HG03558 (cell line): ENCODE results near the gene TNIK.

Experiments used
- ATAC-seq: cut with Tn5 transposase; IDR thresholded peaks from one replicate; pipeline ENCODE4 v1.9.1; 2021; ENCODE audit warnings: moderate number of reproducible peaks; ENCODE audit not compliant: unreplicated experiment; ENCODE audit errors: extremely low read depth

Gene TNIK

GRCh38 chr3:171186383-171186782 is 273.8 kb downstream of the TNIK start:
- no peak for ATAC-seq

- no peak for ATAC-seq
Measured at GRCh38 chr3:171185959-171186358, 274.2 kb downstream of the TNIK start.

DNA sequence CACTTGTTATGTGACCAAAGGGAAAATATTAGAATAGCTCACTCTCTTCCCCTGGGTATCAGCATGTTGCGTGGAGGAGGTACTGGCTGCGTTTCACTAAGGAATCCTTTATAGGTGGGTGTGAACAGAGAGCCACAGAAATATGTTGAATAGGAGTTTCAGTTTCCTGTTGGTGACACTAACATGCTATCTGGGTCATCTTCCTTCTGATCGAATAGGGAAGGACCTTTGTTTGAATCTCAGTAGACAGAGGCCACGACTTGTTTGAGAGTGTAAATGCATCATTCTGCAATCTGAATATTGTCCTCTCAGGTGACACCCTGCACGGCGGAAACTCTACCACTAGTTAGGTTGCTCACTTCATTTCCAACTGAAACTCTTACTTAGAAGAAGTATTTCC is 275.8 kb downstream of the TNIK start:
- ATAC-seq: peak; percentile 51

GRCh38 chr3:171183042-171183441 is 277.2 kb downstream of the TNIK start:
- no peak for ATAC-seq

GRCh38 chr3:171181907-171182690 is 278.1 kb downstream of the TNIK start:
- ATAC-seq: no peak

DNA sequence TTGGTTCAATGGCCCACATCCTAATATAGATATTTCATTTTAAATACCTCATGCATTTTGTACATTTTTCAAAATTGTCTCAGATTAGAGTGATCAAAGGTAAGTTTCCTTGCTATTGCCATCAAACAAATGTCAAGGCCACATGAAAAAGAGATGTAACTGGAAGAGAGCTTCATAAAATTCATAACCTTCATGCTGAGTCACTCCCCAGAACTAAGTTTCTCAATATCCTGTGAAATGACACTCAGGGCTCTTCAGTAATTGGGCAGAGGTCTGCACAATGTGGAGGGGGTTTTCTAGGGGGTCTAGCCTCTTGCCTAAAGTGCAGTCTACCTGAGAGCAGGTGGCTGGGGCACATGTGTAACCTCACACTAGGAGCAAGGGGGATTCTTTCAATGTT is 281.5 kb downstream of the TNIK start:
- ATAC-seq: no peak

DNA sequence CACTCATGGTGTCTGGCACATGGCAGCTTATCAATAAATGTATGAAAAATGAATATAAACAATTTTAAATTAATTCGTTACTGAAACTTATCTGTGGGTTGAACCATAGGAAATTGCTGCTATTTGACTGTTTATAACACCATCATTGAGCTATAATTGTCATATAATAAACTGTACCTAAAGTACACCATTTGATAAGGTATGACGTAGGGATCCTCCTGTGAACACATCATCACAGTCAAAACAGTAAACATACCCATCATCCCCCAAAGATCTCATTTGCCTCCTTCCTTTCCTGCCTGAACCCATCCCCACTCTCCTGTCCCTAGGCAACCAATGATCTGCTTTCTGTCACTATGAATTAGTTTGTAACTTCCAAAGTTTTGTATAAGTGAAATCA is 282.7 kb downstream of the TNIK start:
- no peak for ATAC-seq

- ATAC-seq: no peak
Measured at GRCh38 chr3:171177056-171177455, 283.1 kb downstream of the TNIK start.

GRCh38 chr3:171176244-171176933 is 283.8 kb downstream of the TNIK start:
- no peak for ATAC-seq

- ATAC-seq: no peak
Measured at GRCh38 chr3:171175741-171176234, 284.4 kb downstream of the TNIK start.

- no peak for ATAC-seq
Measured at GRCh38 chr3:171173736-171174135, 286.5 kb downstream of the TNIK start.

GRCh38 chr3:171172070-171172469 is 288.1 kb downstream of the TNIK start:
- no peak for ATAC-seq

DNA sequence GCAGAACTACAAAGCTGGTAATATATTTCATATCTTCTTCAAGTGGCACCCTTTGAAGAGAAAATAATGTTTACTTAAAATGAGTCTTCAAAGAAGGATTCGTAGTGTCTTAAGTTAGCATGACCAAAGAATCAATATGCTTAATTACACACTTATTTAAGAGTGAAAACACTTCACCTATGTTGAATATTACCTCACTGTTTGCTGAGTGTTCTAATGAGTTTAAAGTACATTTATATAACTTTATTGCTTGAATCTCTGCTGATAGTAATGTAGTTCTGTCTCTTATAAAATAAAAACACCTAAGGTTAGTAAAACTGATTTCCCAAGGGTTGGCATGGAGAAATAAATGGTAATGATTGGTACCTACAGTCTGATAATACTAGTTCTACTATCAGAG is 290.3 kb downstream of the TNIK start:
- no peak for ATAC-seq

DNA sequence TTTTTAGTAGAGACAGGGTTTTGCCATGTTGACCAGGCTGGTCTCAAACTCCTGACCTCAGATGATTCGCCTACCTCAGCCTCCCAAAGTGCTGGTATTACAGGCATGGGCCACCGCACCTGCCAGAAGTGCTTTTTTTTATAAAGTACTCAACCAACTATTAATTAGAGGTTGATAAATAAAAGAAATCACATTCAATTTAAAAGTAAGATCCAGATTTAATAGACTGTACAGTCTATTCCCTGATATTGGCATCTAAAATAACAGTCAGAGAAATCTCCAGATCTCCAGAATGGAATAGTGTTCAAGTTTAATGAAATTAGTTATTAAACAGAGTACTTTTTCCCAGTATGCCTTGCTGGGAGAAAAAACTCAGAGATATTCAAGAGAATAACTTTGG is 290.8 kb downstream of the TNIK start:
- ATAC-seq: no peak

- ATAC-seq: no peak
Measured at GRCh38 chr3:171168551-171168950, 291.7 kb downstream of the TNIK start.

- ATAC-seq: no peak
Measured at GRCh38 chr3:171168086-171168485, 292.1 kb downstream of the TNIK start.

DNA sequence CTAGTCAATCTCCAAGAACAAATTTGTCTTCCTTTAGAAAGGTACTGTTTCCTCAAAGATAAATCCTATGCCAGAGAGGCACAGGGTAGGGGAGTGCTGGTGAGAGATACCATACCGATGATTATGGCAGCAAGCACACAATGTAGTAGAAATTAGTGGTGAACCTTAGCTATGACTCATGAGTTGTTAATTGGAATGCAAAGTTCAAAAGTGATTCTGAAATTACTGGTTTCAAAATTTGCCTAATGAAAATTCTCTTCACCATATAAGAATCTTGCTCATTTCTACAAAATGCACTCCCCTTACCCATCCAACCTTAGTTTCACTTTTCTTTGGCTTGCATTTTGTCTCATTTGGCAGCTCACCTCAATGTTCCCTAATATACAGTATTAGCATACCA is 294.2 kb downstream of the TNIK start:
- ATAC-seq: no peak

DNA sequence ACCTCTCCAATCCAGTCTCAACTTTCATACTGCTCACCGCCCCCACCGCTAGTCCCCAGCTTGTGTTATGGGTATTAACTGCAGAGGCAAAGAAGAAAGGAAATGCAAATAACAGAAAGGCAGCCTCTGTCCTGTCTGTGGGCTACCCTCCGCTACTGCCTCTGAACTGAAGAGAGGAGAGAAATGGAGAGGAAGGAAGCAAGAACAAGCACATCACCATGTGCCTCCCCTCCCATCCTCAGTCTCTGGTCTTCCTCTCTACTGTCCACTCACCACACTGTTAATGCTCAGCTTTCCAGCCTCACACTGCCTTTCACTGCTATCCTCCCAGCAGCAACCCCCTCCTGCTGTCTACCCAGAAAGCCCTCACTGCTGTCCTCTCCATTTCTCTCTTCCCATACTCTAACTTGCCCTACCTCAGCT is 294.7 kb downstream of the TNIK start:
- no peak for ATAC-seq

- ATAC-seq: no peak
Measured at GRCh38 chr3:171164067-171164465, 296.1 kb downstream of the TNIK start.

GRCh38 chr3:171163101-171164066 is 296.8 kb downstream of the TNIK start:
- no peak for ATAC-seq

GRCh38 chr3:171160325-171160724 is 299.9 kb downstream of the TNIK start:
- ATAC-seq: no peak
